GM23338 (cell line): ENCODE data around the gene NSD2. TPM values are rescaled to one million over a fixed set of nuclear protein-coding genes. Genes with fewer than 3 reads are reported as not detected.

Experiments
- ATAC-seq: fragments of 200-7000 bp; cut with Tn5 transposase; 3 replicates; pipeline ENCODE4 v1.9.1; 2020
- DNase-seq: peaks from one replicate; pipeline ENCODE4 v3.0.0-alpha.2; 2015; ENCODE audit warnings: low spot score
- H2AFZ ChIP-seq: fragments of 200-600 bp; sonication (generic); 2 replicates; pipeline ENCODE4 v1.8.0; 2016; ENCODE audit warnings: antibody characterized with exemption, mild to moderate bottlenecking, moderate library complexity
- H3F3A ChIP-seq: fragments of 200-600 bp; sonication (generic); replicated peaks from 2 replicates; pipeline ENCODE4 v1.8.0; 2017; ENCODE audit warnings: antibody characterized with exemption, mixed run types, low read depth
- H3K27ac ChIP-seq: fragments of 200-600 bp; sonication (generic); 2 replicates; pipeline ENCODE4 v1.6.1; 2016; ENCODE audit warnings: low read depth
- H3K27me3 ChIP-seq: fragments of 200-600 bp; sonication (generic); 2 replicates; pipeline ENCODE4 v1.8.0; 2016; ENCODE audit warnings: mild to moderate bottlenecking, mixed run types, moderate library complexity; ENCODE audit not compliant: insufficient read depth
- H3K36me3 ChIP-seq: fragments of 200-600 bp; sonication (generic); 2 replicates; pipeline ENCODE4 v1.8.0; 2016; ENCODE audit warnings: mild to moderate bottlenecking; ENCODE audit not compliant: insufficient read depth
- H3K4me1 ChIP-seq: fragments of 200-600 bp; sonication (generic); 2 replicates; pipeline ENCODE4 v1.8.0; 2016; ENCODE audit warnings: mild to moderate bottlenecking, moderate library complexity; ENCODE audit not compliant: insufficient read depth
- H3K4me2 ChIP-seq: fragments of 200-600 bp; sonication (generic); 2 replicates; pipeline ENCODE4 v1.7.1; 2017; ENCODE audit warnings: mixed run types
- H3K4me3 ChIP-seq: fragments of 200-600 bp; sonication (generic); 2 replicates; pipeline ENCODE4 v1.6.1; 2016; ENCODE audit warnings: mixed run types
- H3K79me2 ChIP-seq: fragments of 200-600 bp; sonication (generic); replicated peaks from 2 replicates; pipeline ENCODE4 v1.8.0; 2017; ENCODE audit warnings: mild to moderate bottlenecking; ENCODE audit not compliant: insufficient read depth
- H3K9me2 ChIP-seq: fragments of 200-600 bp; sonication (generic); 2 replicates; pipeline ENCODE4 v1.8.0; 2017; ENCODE audit not compliant: insufficient read depth
- H4K20me1 ChIP-seq: fragments of 200-600 bp; sonication (generic); replicated peaks from 2 replicates; pipeline ENCODE4 v1.8.0; 2017; ENCODE audit warnings: mild to moderate bottlenecking; ENCODE audit not compliant: insufficient read depth
- H3K27ac Mint-ChIP-seq: 2 replicates; pipeline ENCODE4 v1.8.0; 2020; ENCODE audit warnings: inconsistent platforms, mild to moderate bottlenecking, moderate library complexity, mixed read lengths
- H3K27me3 Mint-ChIP-seq: 3 replicates; pipeline ENCODE4 v1.8.0; 2022; ENCODE audit warnings: low read depth, mild to moderate bottlenecking, moderate library complexity, mixed read lengths, inconsistent platforms; ENCODE audit not compliant: insufficient read depth, poor library complexity
- H3K36me3 Mint-ChIP-seq: 3 replicates; pipeline ENCODE4 v1.8.0; 2021; ENCODE audit warnings: low read depth, mild to moderate bottlenecking, inconsistent platforms, moderate library complexity, mixed read lengths
- H3K4me1 Mint-ChIP-seq: 3 replicates; pipeline ENCODE4 v1.8.0; 2020; ENCODE audit warnings: mild to moderate bottlenecking, inconsistent platforms, mixed read lengths
- H3K4me3 Mint-ChIP-seq: 3 replicates; pipeline ENCODE4 v1.8.0; 2021; ENCODE audit warnings: moderate library complexity, mild to moderate bottlenecking, inconsistent platforms, mixed read lengths
- H3K9me3 Mint-ChIP-seq: 3 replicates; pipeline ENCODE4 v1.8.0; 2020; ENCODE audit warnings: moderate library complexity, mild to moderate bottlenecking, inconsistent platforms, mixed read lengths
- CREB1 ChIP-seq: fragments of 250-450 bp; sonication (Bioruptor Pico); IDR thresholded peaks from 2 replicates; pipeline ENCODE4 v1.5.0; 2020; ENCODE audit warnings: low read depth, mild to moderate bottlenecking, moderate library complexity
- CTCF ChIP-seq, 2 experiments: fragments of 200-600 bp in 1 of 2; sonication (generic) in 1 of 2; conservative IDR thresholded peaks; 2 replicates each; pipeline versions ENCODE4 v1.5.1 to v1.6.1; 2016 to 2017; ENCODE audit warnings: antibody characterized with exemption in 2 of 2, low read depth in 2 of 2, mild to moderate bottlenecking in 2 of 2, moderate library complexity in 1 of 2
- ETS1 ChIP-seq: IDR thresholded peaks from 2 replicates; pipeline ENCODE4 v1.6.1; 2016; ENCODE audit warnings: antibody characterized with exemption
- EZH2 ChIP-seq: fragments of 200-600 bp; sonication (generic); IDR thresholded peaks from one replicate; pipeline ENCODE4 v1.8.0; 2017; ENCODE audit warnings: antibody characterized with exemption, mild to moderate bottlenecking, low read depth; ENCODE audit not compliant: unreplicated experiment
- EZH2phosphoT487 ChIP-seq: fragments of 200-600 bp; sonication (generic); IDR thresholded peaks from one replicate; pipeline ENCODE4 v1.8.1; 2018; ENCODE audit warnings: antibody characterized with exemption; ENCODE audit not compliant: unreplicated experiment
- JUNB ChIP-seq: IDR thresholded peaks from one replicate; pipeline ENCODE4 v1.6.1; 2016; ENCODE audit warnings: antibody characterized with exemption; ENCODE audit not compliant: unreplicated experiment
- NANOG ChIP-seq: IDR thresholded peaks from 2 replicates; pipeline ENCODE4 v1.6.1; 2016; ENCODE audit warnings: antibody characterized with exemption, borderline replicate concordance
- POLR2AphosphoS5 ChIP-seq: IDR thresholded peaks from 2 replicates; pipeline ENCODE4 v1.6.1; 2016; ENCODE audit warnings: antibody characterized with exemption, low read depth
- REST ChIP-seq: IDR thresholded peaks from one replicate; pipeline ENCODE4 v1.6.1; 2018; ENCODE audit warnings: antibody characterized with exemption; ENCODE audit not compliant: unreplicated experiment
- STAT1 ChIP-seq: IDR thresholded peaks from one replicate; pipeline ENCODE4 v1.6.1; 2016; ENCODE audit warnings: antibody characterized with exemption; ENCODE audit not compliant: unreplicated experiment
- ZNF114 ChIP-seq: fragments of 250-450 bp; sonication (Bioruptor Pico); IDR thresholded peaks from 2 replicates; pipeline ENCODE4 v1.5.0; 2020; ENCODE audit warnings: mild to moderate bottlenecking, moderate library complexity
- ZNF331 ChIP-seq: fragments of 250-450 bp; sonication (Bioruptor Pico); IDR thresholded peaks from 2 replicates; pipeline ENCODE4 v1.5.0; 2020; ENCODE audit warnings: low read depth, mild to moderate bottlenecking, moderate library complexity
- ZNF462 ChIP-seq: fragments of 250-450 bp; sonication (Bioruptor Pico); IDR thresholded peaks from 2 replicates; pipeline ENCODE4 v1.5.0; 2020; ENCODE audit warnings: mild to moderate bottlenecking, moderate library complexity
- polyA plus RNA-seq: library from polyadenylated mRNA; unstranded; fragments of >200 nt; fragmentation: Nextera tagmentation; extraction: Ambion mirVana; gene quantifications from 2 replicates; pipeline ENCODE4 v1.2.1, GENCODE V29; 2016
- total RNA-seq: library from RNA; depleted of rRNA; stranded (reverse); fragments of >200 nt; shearing (Covaris generic); gene quantifications from 2 replicates; pipeline ENCODE4 v1.2.3, GENCODE V29; 2014

Gene NSD2
- total and polyA plus RNA-seq, 2 experiments from 2014 or later: 33.5 to 84.4 TPM

- Histone ChIP-seq H3K4me3 (peak overlapping the region; percentile 56), H3K79me2 (no peaks in the 10 kb centered on the region), H3K9me2 (no peaks in the 10 kb centered on the region), H3F3A (peaks cover 8% of the 10 kb centered on the region; the same call in 1 of the 2 replicates), H3K4me2 (peak overlapping the region; percentile 76), H2AFZ (no peak overlapping the region), H3K27me3 (peaks cover 100% of the 10 kb centered on the region), H4K20me1 (peaks cover 32% of the 10 kb centered on the region), H3K4me1 (no peaks in the 10 kb centered on the region), H3K27ac (no peak overlapping the region), H3K36me3 (no peaks in the 10 kb centered on the region)
- TF ChIP-seq ETS1 (no peak), EZH2 (no peak), POLR2AphosphoS5 (no peak), EZH2phosphoT487 (no peak), ZNF114 (no peak), ZNF462 (CRISPR knock-in tag) (no peak), ZNF331 (no peak), CREB1 (CRISPR knock-in tag) (no peak), STAT1 (no peak), REST (no peak), CTCF (conservative IDR thresholded peaks at IDR 0.05; ENCODE audit: low read depth in 2 of 2) (no peak), NANOG (no peak), JUNB (no peak)
- Mint-ChIP-seq H3K27ac (no peak overlapping the region), H3K27me3 (peaks cover 95% of the 10 kb centered on the region), H3K4me3 (peak overlapping the region; percentile 47; the same call in 1 of the 3 replicates), H3K36me3 (no peaks in the 10 kb centered on the region), H3K4me1 (peaks cover 14% of the 10 kb centered on the region; the same call in 2 of the 3 replicates), H3K9me3 (no peaks in the 10 kb centered on the region; the same call in 2 of the 3 replicates)
- no peak for DNase-seq
- no peak for ATAC-seq
These were observed 8.3 kb upstream of the NSD2 start for GRCh38 chr4:1862961-1863296.
